GM21526 (cell line): ENCODE measurements around the gene NECAB2.

ENCODE experiments used
- ATAC-seq: cut with Tn5 transposase; IDR thresholded peaks from one replicate; pipeline ENCODE4 v1.9.1; 2021; ENCODE audit warnings: moderate library complexity; ENCODE audit not compliant: unreplicated experiment, low FRiP score

NECAB2 gene

GRCh38 chr16:83967838-83968305 lies at the start of gene NECAB2:
NECAB2 (plus strand) TSS chr16:83968244; CDS start chr16:83968649, 405 bp downstream.
- no peak for ATAC-seq

- ATAC-seq: no peak
These were observed 47.1 kb upstream of the NECAB2 start for GRCh38 chr16:83920894-83921491.

DNA sequence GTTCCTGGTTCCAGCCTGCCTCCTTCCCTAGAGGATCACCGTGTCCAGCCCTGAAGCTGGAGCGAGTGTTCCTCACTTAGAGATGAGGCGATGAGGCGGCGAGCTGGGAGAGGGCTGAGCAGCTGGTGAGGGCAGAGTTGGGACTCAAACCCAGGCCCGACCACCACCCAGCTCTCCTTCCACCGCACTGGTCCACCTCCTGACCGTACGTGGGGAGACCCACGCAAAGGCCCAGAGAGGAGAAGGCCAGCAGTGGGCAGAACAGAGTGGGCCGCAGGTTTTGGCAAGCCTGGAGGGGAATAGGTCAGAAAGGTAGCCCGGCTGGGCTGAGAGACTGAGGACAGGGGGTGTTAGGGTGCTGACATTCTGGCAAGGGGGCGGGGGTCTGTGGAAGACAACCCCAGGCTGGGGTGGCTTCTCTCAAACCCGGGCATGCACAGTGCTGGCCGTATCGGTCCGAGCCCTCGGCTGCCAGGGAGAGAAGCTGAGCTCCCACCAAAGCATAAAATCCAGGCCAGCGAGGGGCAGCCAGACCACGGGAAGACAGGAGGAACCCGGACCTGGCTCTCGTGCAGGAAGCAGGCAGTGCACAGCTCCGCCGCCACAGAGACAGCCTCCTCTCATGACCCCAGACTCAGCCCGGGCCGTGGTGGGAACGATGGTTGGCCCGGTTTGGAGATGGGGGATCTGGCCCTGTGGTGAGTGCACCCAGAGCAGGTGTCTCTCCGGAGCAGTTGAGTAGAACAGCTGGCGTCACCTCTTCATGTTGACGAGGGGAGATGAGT lies 44.3 kb upstream of the NECAB2 start:
- no peak for ATAC-seq

- no peak for ATAC-seq
These were observed 43.4 kb upstream of the NECAB2 start for GRCh38 chr16:83924686-83925085.

DNA sequence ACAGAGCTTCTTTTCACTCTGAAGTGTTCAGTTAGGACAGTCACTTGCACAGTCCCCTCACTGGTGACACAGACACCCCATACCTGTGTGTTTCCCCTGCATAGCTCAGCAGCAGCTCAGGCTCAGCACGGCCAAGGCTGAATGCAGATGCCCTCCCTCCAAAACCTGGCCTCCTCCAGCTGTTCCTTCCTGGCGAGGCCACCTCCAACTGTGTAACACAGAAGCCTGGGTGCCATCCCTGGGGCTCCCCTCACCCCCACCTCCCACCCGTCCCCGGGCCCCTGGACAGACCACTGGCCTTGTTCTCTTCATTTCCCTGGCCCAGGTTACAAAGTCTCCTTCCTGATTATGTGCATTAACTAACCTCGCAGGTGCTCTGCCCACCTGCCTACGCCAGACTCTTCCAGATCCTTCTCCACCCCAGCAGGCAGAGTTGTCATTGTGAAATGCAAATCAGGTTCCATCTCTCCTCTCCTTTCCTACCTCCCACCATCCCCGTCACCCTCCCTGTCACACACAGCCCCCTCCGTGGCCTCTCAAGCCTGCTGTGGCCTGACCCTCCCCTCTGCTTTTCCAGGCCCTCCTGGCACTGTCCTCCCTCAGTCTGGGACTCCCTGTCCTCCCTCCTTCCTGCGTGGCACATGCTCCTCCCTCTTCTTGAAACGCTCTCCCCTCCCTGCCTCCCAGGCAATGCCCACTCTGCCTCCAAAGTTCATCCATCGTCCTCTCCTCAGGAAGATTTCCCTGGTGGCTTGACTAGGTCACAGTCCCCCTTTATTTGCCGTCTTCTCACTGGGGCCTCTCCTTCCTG lies 42.7 kb upstream of the NECAB2 start:
- no peak for ATAC-seq

DNA sequence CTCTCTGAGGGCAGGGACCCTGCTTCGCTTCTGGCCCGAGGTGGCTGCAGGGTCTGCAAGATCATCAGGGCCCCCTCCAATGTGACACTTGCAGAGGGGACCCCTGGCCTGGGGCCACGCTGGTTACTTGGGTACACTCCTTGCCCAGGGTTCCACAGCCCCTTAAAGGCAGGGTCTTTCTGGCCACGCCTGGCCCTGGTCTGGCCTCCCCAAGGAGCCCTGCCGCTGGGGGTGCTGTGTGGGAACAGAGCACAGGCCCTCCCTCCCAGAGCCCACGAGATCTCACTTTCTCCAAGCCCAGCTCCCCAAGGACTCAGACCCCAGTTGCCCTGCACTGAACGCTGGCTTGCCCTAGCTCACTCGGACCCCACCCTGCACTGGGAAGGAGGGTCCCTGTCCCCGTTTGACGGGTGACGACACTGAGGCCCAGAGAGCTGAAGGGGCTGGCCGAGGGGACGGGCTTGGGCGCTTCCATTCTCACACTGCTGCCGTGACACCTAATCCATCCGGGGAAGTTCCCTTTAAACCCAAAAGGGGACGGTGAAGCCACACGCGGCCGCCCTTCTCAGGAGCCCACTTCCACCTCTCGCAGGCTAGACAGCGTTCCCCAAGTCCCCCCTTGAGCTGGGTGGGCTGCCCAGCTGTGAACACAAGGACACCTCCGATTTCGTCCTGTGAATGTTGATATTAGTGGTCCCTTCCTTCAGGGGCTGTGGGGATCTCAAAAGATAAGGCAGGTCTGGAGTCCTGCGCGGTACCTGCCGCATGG lies 41.9 kb upstream of the NECAB2 start:
- ATAC-seq: no peak

DNA sequence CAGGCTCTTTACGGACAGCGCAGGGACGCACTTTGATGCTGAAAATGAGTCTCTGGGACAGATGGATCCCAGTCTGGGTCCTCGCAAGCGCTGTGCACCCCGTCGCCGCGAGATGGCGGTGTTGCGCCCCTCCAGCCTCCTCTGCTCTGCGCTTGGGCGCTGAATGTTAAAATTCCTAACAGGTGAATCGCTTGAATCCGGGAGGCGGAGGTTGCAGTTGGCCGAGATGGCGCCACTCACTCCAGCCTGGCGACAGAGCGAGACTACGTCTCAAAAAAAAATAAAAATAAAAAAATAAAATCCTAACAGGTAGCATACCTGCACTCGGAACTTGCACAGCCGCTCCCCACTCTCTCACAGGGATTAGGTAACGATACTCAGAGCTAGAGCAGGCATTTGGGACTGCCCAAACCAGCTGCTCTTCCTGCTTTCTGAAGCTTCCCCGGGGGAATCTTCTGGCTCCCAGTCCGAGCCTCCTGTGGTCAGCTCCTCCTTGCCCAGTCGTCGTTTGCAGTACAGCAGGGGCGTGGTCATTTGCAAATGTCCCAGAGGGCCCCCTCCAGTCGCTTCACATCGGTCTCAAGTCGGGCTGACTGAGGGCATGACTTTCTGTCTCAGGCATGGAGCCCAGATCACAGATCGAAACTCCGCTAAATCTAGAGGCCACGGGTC lies 41.2 kb upstream of the NECAB2 start:
- ATAC-seq: no peak

DNA sequence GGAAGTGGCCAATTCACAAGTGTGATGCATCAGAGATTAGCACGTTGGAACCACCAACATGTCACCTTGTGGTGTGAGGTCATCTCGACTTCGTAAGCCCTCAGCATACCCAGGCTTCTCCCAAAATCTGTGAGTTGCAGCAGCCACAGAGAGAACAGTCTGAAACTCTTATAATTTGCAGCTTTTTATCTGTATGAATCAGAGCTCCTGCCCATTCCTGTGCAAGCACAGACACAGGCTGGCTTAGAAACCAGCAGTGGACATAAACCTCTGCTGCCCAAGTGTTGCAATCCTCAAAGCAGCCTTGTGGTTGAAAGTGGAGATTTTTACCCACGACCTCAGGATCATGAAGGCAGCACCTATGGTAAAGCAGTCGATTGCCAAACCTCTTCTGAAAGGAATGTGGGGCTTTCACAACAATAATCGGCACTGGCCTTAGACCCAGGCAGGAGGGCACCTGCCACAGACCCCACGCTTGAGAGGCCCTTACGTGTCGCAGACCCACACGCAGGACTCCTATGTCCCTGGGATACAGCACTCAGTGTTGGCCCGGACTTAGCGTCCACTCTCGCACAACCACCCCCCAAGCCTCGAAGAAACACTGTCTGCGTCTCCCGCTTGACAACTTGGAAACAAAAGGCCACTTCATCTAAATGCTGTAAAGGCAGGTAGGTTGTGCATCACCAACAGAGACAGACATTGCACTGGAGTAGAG lies 39.5 kb upstream of the NECAB2 start:
- ATAC-seq: no peak

DNA sequence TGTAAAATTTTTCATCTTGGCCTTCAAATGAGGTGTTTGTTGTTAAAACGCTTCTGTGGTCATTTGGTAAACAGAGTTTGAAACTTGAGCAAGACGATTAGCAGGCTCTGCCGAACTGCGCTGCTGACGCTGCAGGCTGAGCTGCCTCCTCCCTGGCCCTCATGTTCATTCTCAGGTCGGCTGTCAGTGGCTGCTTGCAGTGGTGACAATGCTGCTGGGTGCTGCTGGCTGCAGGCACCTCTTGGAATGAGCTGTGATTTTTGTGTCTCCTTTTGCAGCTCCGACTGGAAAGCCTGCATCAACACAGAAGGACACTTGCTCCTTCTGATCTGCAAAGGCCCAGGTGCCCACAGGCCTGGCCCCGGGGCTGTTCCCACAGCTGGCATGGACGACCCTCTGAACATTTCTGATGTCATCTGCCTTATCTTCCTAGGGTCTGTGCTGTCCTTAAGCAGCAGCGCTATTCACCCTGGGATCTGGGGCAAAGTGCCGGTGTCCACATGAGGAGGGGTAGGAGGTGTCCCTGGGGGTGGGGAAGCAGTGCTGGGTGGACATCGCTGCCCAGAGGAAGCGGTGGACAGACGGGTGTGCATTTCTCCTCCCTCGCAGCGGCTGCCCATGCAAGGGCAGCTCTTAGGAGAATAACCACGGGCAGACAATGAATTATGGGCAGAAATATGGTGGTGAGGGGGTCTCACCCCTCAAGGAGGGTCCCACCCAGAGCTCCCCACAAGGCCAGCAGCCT lies 38.1 kb upstream of the NECAB2 start:
- ATAC-seq: no peak

DNA sequence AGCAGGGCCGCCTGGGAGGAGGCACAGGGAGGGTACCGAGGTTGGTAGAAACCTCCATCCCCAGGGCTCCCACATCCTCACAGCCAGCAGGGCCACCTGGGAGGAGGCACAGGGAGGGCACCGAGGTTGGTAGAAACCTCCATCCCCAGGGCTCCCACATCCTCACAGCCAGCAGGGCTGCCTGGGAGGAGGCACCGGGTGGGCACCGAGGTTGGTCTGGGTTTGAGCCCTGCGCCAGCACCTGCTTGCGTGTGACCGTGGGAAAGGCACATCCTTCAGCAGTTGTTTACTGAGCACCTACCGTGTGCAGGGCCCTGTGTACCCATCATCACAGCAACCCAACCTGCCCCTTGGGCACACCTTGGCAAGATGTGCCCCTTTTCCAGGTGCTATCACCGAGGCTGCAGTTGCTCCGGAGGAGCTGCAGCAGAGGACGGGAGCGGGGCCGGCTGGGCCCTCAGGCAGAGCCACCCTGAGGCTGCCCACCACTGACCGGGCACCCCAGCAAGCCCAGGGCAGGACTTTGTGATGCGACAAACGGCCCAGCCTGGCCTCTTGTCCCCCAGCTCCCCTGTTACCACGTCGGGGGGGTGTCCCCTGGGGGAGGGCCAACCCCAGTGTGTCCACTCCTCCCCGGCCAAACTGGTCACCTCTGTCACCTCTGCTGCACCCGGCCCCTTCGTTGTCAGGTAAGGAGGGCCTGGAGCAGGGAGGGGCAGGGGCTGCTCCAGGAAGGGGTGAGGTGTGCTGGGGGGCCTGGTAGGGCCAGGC lies 37.1 kb upstream of the NECAB2 start:
- ATAC-seq: no peak

- ATAC-seq: no peak
These were observed 36.5 kb upstream of the NECAB2 start for GRCh38 chr16:83931556-83931955.

DNA sequence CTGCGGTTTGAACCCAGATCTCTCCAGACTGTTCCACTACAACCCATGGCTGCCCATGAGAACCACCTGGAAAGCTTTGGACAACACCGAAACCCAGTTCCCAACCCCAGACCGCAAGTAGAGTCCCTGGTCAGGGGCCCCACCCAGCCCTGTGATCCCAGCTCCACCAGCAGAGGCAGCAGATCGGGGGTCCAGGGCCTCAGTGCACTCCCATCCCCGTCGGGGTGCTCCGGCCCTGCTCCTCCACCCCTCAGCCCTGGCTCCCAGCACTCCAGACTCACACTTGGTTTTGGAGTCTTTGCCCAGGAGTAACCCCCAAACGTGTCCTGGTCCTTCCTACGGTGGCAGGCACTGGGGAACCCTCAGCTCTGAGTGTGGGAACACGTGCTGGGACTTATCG lies 35.7 kb upstream of the NECAB2 start:
- ATAC-seq: no peak

GRCh38 chr16:83932955-83933673 lies 34.9 kb upstream of the NECAB2 start:
- no peak for ATAC-seq

DNA sequence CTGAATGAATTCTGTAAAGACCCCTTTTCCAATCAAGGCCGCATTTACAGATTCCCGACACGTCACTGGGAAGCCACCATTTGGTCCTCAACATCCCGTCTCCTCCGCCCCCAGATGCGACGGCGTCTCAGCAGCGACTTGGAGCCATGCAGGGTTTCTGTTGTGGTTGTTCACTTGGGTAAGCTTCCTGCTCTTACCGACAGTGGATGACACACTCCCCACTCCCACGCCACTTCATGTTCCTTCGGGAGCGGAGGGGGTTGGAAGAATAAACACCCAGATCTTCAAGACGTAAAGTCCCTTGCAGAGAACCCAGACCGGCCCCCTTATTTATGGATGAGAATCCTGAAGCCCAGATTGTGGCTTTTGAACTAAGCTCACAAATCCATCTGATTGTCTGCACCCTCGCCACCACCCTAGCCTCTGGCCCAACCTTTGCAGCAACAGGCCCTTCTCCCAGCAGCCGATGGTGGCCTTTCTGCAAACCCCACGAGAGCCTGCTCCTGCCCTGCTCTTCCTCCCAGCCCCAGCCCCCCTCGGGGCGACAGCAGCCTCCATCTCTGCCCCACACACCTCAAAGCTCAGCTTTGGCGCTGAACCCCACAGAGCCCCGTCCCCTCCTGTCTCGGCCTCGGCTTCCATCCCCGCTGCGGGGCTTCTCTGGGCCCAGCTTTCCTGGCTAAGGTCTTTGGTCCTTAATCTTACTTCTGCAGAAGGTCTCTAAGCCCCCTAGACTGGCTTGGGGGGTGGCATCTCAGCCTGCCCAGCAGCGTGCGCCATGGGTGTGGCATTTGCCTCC lies 34.0 kb upstream of the NECAB2 start:
- no peak for ATAC-seq

- no peak for ATAC-seq
These were observed 33.4 kb upstream of the NECAB2 start for GRCh38 chr16:83934684-83934977.

DNA sequence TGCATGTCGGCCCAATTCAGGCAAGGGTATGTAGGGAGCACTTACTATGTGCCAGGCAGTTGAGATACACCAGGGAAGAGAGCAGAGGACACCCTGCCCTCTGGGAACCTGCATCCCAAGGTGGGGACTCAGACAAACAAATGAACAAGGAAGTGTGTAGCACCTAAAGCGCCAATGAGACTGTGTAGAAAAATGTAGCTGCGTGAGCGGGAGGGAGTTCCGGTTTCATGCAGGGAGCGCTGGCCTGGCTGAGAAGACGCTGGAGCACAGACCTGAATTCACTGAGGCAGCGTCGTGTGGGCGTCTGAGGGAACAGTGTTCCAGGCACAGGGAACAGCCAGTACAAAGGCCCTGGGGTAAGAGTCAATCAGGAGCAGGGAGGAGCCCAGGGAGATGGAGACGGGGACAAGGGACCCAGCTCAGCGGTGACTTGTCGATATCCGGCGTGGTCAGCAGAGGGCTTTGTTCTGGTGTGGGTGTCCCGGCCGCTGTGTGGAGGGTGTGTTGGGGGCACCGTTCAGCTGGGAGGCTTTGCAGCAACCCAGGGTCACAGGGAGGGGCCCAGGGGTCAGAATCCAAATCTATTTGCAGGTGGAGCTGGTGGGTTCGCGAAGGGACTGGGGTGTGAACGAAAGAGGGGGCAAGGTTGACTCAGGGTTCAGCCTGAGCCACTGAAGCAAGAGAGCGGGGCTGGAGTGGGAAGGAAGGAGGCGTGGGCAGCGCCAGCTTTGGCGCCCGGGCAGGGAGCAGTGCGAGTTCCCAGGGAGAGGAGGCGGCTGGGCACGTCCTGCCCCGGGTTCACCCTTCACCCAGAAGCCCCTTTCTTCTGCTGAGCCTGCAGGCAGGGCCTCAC lies 32.8 kb upstream of the NECAB2 start:
- ATAC-seq: no peak
